ENCODE results near the gene PTH1R. TPM values are rescaled to one million over a fixed set of nuclear protein-coding genes. Genes with fewer than 3 reads are reported as not detected.

Gene PTH1R
- polyA plus RNA-seq, 6 donors from 2014 or later, result not detected

GRCh38 chr3:46863261-46863782 is 14.2 kb upstream of the PTH1R start, which contains the start of gene MYL3:
Gene MYL3, minus strand, starts transcription at chr3:46863444. Its CDS starts 54 bp downstream, at chr3:46863390.
- no peaks in the 10 kb centered on the region for H3K9me3 Mint-ChIP-seq

DNA sequence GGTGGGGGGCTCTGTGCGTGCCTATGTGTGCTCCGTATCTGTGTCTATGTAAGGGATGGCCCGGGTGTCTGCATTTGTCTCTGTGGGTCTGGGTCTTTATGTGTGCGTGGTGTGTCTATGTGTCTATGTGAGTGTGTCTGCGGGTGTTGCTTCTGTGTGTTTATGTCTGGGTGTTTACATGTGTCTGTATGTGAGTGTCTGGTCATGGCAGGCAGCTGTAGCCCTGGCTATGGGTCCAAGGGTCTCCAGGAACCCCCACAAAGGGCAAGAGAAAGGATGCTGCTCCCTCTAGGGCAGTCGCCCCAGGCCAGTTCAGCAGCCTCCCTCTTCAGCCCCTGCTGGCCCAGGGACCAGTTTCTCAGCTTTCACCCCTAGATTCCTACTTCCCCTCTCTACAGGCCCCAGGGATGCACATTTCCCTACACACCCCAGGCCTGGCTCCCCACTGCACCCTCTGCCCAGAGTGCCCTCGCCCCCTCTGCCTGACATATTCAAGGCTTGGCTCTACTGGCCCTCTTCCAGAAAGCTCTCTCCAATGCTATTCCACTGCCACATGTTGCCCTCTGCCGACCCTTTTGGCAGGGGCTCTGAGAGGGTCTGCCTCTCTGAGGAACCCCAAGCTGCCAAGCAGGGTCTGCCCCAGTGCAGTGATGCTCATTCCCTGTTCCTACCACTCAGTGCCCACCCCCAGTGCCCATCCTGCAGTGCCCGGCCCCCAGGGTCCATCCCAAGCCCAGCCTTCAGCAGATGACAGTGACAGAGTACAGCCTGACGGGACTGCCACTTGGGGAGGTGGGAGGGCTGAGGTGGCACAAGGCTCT is 13.2 kb upstream of the PTH1R start:
- no peak for DNase-seq
- Mint-ChIP-seq H3K36me3 (no peaks in the 10 kb centered on the region), H3K27me3 (peaks cover 5 to 12% (median 7%) of the 10 kb centered on the region in 3 donors), H3K4me3 (no peak overlapping the region), H3K9me3 (no peaks in the 10 kb centered on the region), H3K4me1 (no peaks in the 10 kb centered on the region), H3K27ac (peak overlapping the region in 1 of 6 donors; percentile 1)
- ATAC-seq (ENCODE audit: low read depth in 2 of 2), result no peak

More at GRCh38 chr3:46863261-46863782, 14.2 kb upstream of the PTH1R start, which contains the start of gene MYL3:
- H3K36me3 Mint-ChIP-seq, result no peaks in the 10 kb centered on the region
- peaks cover 1 to 6% (median 5%) of the 10 kb centered on the region in 3 donors for H3K27me3 Mint-ChIP-seq
- H3K4me3 Mint-ChIP-seq, result no peak within 1 kb of the TSS
- DNase-seq (no peak), ATAC-seq (ENCODE audit: low read depth in 2 of 2) (no peak)
- no peaks in the 10 kb centered on the region for H3K4me1 Mint-ChIP-seq
- H3K27ac Mint-ChIP-seq, result peak within 1 kb of the TSS in 3 of 6 donors; percentile 1 to 18 (median 9)

DNA sequence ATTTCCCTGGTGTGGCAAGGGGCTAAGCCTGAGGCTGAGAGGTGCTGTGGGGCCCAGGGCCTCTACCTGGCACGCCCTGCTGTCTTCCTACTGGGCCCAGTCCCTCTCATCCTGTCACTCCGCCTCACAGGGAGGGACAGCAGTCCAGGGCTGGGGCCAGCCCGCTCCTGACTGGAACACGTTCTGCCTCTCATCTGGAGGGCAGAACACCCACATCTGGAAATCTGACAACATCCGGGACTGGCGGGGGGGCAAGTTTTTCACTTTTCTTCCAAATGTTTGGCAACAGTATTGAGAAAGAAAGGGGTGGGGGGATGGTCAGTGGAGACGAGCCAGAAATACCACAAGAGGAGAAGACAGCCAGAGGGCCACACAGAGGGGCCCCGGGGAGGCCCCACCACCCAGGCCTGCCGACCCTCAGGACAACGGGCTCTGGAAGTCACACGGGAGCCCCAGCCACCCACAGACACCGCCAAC is 12.5 kb upstream of the PTH1R start:
- DNase-seq, result no peak
- no peak for ATAC-seq (ENCODE audit: low read depth in 2 of 2)
- peaks cover 0 to 4% (median 0%) of the 10 kb centered on the region in 3 donors for H3K4me1 Mint-ChIP-seq
- peaks cover 5 to 20% (median 15%) of the 10 kb centered on the region in 3 donors for H3K27me3 Mint-ChIP-seq
- no peak overlapping the region for H3K4me3 Mint-ChIP-seq
- no peak overlapping the region for H3K27ac Mint-ChIP-seq
- H3K36me3 Mint-ChIP-seq, result no peaks in the 10 kb centered on the region
- no peaks in the 10 kb centered on the region for H3K9me3 Mint-ChIP-seq

DNA sequence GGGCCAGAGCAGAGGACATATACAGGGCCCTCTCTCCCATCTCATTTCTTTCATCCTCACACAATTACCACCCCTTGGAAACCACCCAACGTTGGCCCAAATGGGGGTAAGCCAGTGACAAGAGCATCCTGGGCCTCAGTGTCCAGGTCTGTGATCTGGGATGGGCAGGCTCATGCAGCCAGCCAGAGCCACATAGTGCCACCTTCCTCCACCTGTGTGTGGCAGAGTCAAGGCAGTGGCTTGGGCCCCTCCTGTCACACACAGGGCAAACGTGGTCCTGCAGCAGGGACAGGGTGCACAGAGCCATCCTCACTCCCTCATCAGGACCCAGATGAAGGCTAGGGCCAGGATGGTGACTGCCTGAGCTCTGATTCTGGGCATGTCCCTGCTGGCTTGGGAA is 12.0 kb upstream of the PTH1R start:
- DNase-seq (no peak), ATAC-seq (ENCODE audit: low read depth in 2 of 2) (no peak)
- no peaks in the 10 kb centered on the region for H3K9me3 Mint-ChIP-seq
- no peak overlapping the region for H3K27ac Mint-ChIP-seq
- peaks cover 0 to 4% (median 0%) of the 10 kb centered on the region in 3 donors for H3K4me1 Mint-ChIP-seq
- H3K27me3 Mint-ChIP-seq, result peaks cover 5 to 22% (median 20%) of the 10 kb centered on the region in 3 donors
- no peak overlapping the region for H3K4me3 Mint-ChIP-seq
- H3K36me3 Mint-ChIP-seq, result no peaks in the 10 kb centered on the region

GRCh38 chr3:46866032-46866595 is 11.4 kb upstream of the PTH1R start:
- DNase-seq (no peak), ATAC-seq (ENCODE audit: low read depth in 2 of 2) (no peak)
- Mint-ChIP-seq H3K9me3 (no peaks in the 10 kb centered on the region), H3K4me3 (no peak overlapping the region), H3K4me1 (peaks cover 0 to 4% (median 0%) of the 10 kb centered on the region in 3 donors), H3K27me3 (peaks cover 9 to 27% (median 25%) of the 10 kb centered on the region in 3 donors), H3K27ac (no peak overlapping the region), H3K36me3 (no peaks in the 10 kb centered on the region)

DNA sequence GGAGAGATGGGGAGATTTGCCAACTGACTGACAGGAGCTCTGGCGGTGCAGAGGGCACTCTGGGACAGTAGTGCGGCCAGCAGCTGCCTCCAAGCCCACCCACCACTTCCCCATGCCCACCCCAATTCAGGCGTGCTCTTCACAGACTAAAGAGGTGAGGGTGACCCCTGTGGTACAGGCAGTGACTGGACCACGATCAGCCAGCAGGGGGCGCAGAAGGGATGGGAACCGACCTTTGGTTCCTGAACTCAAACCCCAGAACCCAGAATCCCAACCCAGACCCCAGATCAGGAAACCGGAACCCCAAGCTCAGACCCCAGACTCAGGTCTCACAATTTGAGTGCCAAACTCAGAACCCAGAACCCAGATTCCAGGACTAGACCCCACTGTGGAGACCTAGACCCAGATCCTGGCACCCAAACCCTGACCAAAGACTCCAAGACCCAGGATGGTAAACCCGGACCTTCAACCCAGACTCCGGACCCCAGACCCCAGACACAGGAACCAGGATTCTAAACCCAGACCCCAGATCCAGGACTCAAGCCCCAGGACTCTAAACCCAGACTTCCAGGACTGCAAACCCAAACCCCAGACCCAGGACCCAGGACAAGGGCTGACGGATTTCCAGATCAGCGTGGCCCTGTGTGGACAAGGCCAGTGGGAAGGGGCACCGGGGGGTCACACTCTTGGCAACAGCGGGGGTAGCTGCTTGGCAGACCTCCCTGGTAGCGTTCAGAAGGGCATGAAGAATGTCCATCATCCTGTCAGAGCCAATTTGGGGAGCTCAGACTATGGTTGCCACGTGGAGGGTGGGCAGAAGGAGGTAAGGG is 10.6 kb upstream of the PTH1R start:
- Mint-ChIP-seq H3K4me1 (peaks cover 0 to 4% (median 0%) of the 10 kb centered on the region in 3 donors), H3K36me3 (no peaks in the 10 kb centered on the region), H3K27ac (peak overlapping the region in 2 of 6 donors; percentile 48 to 86), H3K4me3 (no peak overlapping the region), H3K27me3 (peaks cover 9 to 32% (median 28%) of the 10 kb centered on the region in 3 donors), H3K9me3 (no peaks in the 10 kb centered on the region)
- ATAC-seq (ENCODE audit: low read depth in 2 of 2) (peak; percentile 71 to 75), DNase-seq (peak; percentile 70)

- Mint-ChIP-seq H3K9me3 (no peaks in the 10 kb centered on the region), H3K27ac (no peak overlapping the region), H3K27me3 (peaks cover 9 to 32% (median 28%) of the 10 kb centered on the region in 3 donors), H3K4me1 (peaks cover 0 to 4% (median 0%) of the 10 kb centered on the region in 3 donors), H3K36me3 (no peaks in the 10 kb centered on the region), H3K4me3 (no peak overlapping the region)
- DNase-seq (no peak), ATAC-seq (ENCODE audit: low read depth in 2 of 2) (no peak)
These were observed 10.0 kb upstream of the PTH1R start for GRCh38 chr3:46867550-46867898.

DNA sequence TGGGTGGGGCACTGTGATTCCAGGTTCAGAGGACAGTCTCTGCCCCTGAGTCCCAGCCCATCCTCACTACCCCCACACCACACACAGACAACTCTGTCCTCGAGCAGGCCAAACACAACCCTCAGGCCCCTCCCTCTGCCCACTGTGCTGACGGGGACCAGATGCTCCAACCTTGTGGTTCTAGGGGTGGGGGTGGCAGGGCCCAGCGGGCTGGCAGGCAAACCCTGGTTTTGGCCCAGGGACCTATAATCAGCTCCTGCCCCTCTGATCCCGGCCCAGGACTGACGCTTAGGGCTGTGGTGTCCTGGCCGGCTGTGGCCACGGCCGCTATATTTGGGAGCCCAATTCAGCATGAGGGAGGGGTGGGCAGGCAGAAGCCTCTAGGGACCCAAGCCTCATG is 9.2 kb upstream of the PTH1R start:
- ATAC-seq (ENCODE audit: low read depth in 2 of 2) (no peak), DNase-seq (no peak)
- H3K9me3 Mint-ChIP-seq, result no peaks in the 10 kb centered on the region
- no peaks in the 10 kb centered on the region for H3K36me3 Mint-ChIP-seq
- H3K4me3 Mint-ChIP-seq, result no peak overlapping the region
- H3K27me3 Mint-ChIP-seq, result peaks cover 15 to 32% (median 28%) of the 10 kb centered on the region in 3 donors
- peaks cover 6 to 9% (median 7%) of the 10 kb centered on the region in 3 donors for H3K4me1 Mint-ChIP-seq
- no peak overlapping the region for H3K27ac Mint-ChIP-seq

GRCh38 chr3:46868948-46869347 is 8.6 kb upstream of the PTH1R start:
- H3K36me3 Mint-ChIP-seq, result no peaks in the 10 kb centered on the region
- peaks cover 15 to 32% (median 28%) of the 10 kb centered on the region in 3 donors for H3K27me3 Mint-ChIP-seq
- H3K4me1 Mint-ChIP-seq, result peaks cover 13 to 14% (median 13%) of the 10 kb centered on the region in 3 donors
- no peak overlapping the region for H3K4me3 Mint-ChIP-seq
- H3K9me3 Mint-ChIP-seq, result no peaks in the 10 kb centered on the region
- DNase-seq, result no peak
- no peak overlapping the region for H3K27ac Mint-ChIP-seq
- ATAC-seq (ENCODE audit: low read depth in 2 of 2), result no peak

GRCh38 chr3:46869440-46869839 is 8.1 kb upstream of the PTH1R start:
- H3K27ac Mint-ChIP-seq, result no peak overlapping the region
- ATAC-seq (ENCODE audit: low read depth in 2 of 2), result no peak
- no peaks in the 10 kb centered on the region for H3K9me3 Mint-ChIP-seq
- peaks cover 15 to 32% (median 28%) of the 10 kb centered on the region in 3 donors for H3K27me3 Mint-ChIP-seq
- H3K4me3 Mint-ChIP-seq, result no peak overlapping the region
- no peaks in the 10 kb centered on the region for H3K36me3 Mint-ChIP-seq
- H3K4me1 Mint-ChIP-seq, result peaks cover 18 to 19% (median 18%) of the 10 kb centered on the region in 3 donors
- no peak for DNase-seq

DNA sequence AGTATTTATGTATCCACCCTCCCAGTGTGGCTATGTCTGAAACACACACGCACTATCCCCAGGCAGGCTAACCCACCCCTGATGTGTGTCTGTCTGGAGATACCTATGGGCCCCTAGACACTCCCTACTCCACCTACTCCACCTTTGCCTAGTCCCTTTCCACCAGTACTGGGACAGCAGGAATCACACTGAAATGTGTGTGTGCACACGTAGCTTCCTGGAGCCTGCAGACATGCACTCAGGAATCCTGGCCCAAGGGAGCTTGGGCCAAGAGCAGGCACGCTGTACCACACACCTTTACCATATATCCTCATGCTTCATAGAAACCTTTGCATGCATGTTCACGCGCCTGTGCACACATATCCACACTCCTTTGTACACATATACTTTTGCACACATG is 6.9 kb upstream of the PTH1R start:
- Mint-ChIP-seq H3K27me3 (peaks cover 15 to 32% (median 28%) of the 10 kb centered on the region in 3 donors), H3K4me3 (no peak overlapping the region), H3K4me1 (peaks cover 21 to 25% (median 23%) of the 10 kb centered on the region in 3 donors), H3K36me3 (no peaks in the 10 kb centered on the region), H3K27ac (peak overlapping the region in 1 of 6 donors; percentile 19), H3K9me3 (no peaks in the 10 kb centered on the region)
- no peak for DNase-seq
- ATAC-seq (ENCODE audit: low read depth in 2 of 2), result no peak

DNA sequence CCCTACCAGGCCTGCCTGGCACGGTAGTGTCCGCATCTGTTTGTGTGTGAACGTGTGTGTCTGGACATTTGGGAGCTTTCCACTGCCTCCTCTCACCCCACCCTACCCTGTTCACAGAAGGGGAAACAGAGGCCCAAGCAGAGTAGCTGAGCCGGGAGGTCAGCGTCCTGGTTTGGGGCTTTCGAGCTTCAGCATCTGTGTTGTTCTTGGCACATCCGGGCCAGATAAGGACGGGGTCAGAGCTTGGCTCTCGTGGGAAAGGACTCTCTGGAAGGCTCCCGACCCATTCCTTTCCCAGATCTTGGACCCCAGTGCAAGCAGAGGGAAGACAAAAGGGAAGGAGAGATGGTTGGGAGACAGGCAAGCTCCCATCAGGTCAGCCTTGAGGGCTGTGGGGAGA is 6.3 kb upstream of the PTH1R start:
- Mint-ChIP-seq H3K4me1 (peaks cover 21 to 25% (median 23%) of the 10 kb centered on the region in 3 donors), H3K27me3 (peaks cover 15 to 32% (median 28%) of the 10 kb centered on the region in 3 donors), H3K36me3 (no peaks in the 10 kb centered on the region), H3K27ac (no peak overlapping the region), H3K4me3 (peak overlapping the region in 1 of 8 donors; percentile 40), H3K9me3 (no peaks in the 10 kb centered on the region)
- ATAC-seq (ENCODE audit: low read depth in 2 of 2) (no peak), DNase-seq (no peak)

- Mint-ChIP-seq H3K9me3 (no peaks in the 10 kb centered on the region), H3K36me3 (no peaks in the 10 kb centered on the region), H3K27me3 (peaks cover 10 to 32% (median 23%) of the 10 kb centered on the region in 3 donors), H3K27ac (peak overlapping the region in 1 of 6 donors; percentile 57), H3K4me1 (peaks cover 21 to 25% (median 23%) of the 10 kb centered on the region in 3 donors), H3K4me3 (peak overlapping the region in 2 of 8 donors; percentile 14 to 60)
- ATAC-seq (ENCODE audit: low read depth in 2 of 2), result peak in 1 of 2 donors; percentile 4
- DNase-seq, result no peak
These were observed 4.0 kb upstream of the PTH1R start for GRCh38 chr3:46873521-46873920.

Data from naive B cell (primary cell).